Jurkat, Clone E6-1 (cell line): ENCODE results near the gene CDK5R1.

Experiments
- DNase-seq: peaks from one replicate; pipeline ENCODE4 v3.0.0-alpha.2; 2011; ENCODE audit warnings: low read depth, low spot score
- H3K4me3 ChIP-seq: 2 replicates; pipeline ENCODE4 v1.5.1; 2011; ENCODE audit warnings: mild to moderate bottlenecking, low read length, control low read depth, moderate library complexity

CDK5R1 gene

DNA sequence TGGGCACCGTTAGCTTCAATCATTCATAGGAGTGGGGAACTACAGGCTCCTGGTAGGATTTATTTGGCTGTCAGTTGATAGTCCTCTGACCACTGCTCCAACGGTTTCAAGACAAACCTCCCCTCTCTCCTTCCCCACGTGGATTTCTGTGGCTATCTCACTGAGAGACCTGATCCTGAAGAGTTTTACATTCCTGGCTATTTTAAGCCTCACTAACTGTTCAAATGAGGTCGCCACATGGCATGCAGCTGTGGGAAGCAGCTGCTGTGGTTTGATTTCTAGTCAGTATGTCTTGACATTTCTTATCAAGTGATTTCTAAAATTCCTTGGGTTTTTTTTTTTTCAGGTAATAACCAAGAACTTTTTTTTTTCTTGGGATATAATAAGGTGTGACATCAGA, 38.3 kb downstream of the CDK5R1 start:
- H3K4me3 ChIP-seq: no peak overlapping the region
- DNase-seq: no peak

DNA sequence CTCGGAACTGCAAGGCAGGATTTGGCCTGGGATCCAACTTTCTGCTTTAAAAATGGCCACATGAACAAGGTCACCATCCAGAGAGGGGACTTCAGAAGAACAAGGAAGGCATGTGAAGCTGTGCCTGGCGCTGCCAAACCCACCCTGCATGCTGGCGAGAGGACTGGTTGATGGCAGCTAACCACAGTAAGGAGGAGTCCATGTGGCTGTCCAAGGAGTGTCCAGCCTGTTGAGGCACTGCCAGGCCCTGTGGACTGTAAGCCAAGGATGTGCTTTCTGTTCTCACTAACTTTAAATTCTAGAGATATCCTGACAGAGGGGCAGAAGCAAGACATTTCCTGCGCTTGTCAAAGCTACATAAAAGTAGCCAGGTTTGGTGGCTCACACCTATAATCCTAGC, 40.4 kb downstream of the CDK5R1 start:
- DNase-seq: no peak
- H3K4me3 ChIP-seq: no peak overlapping the region

DNA sequence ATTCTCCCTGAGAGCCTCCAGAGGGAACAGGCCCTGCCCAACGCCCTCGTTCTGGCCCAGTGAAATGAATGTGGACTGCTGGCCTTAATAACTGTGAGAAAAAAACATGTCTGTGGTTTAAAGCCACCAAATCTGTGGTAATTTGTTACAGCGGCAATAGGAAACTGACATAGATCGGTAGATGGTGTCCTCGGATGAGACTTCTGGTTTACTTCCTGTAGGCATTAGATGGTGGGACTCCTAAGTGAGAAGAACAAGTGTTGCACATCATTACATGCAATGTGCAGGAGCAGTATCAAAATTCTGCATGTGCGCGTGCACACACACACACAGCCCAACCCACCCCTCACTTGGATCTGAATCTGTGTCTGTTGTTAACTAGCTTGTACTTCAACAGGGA, 42.0 kb downstream of the CDK5R1 start:
- DNase-seq: no peak

DNA sequence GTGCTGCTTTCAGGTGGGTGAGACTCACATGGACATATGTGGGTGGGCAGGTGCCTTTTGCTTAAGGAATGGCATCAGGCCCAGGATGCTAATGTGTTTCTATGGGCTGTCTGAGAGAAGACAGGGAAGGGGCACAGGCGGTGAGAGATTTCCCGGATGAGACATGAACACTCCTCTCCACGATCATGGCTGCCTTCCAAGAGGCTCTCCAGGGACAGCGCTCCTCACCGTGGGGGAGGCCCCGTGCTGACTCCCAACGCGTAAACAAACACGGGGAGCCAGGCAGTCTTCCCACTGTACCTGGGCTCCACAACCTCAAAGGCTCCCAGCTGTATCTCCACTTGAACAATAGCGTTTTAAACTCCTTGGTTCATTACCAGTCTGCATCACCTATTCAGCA, 42.8 kb downstream of the CDK5R1 start:
- DNase-seq: no peak
- H3K4me3 ChIP-seq: no peak overlapping the region

More for the DNA sequence above, 42.0 kb downstream of the CDK5R1 start:
- no peak overlapping the region for H3K4me3 ChIP-seq

DNA sequence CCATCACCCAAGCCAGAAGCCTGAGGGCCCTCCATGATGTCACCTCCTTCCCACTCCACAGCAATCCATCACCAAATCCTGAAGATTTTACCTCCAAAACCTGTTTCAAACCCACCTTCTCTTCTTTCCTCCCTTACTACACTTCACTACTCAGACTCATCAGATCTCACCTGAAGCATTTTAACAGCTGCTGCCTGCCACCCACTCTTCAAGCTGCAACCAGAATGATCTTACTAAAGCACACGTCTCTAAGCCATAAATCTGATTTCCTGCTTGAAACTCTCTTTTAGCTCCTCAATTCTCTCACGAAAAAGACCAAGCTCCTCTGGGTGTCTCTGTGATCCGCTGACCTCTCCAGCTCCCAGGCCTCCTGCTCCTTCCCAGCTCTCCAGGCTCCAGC, 46.5 kb downstream of the CDK5R1 start:
- DNase-seq: no peak
- H3K4me3 ChIP-seq: no peak overlapping the region

DNA sequence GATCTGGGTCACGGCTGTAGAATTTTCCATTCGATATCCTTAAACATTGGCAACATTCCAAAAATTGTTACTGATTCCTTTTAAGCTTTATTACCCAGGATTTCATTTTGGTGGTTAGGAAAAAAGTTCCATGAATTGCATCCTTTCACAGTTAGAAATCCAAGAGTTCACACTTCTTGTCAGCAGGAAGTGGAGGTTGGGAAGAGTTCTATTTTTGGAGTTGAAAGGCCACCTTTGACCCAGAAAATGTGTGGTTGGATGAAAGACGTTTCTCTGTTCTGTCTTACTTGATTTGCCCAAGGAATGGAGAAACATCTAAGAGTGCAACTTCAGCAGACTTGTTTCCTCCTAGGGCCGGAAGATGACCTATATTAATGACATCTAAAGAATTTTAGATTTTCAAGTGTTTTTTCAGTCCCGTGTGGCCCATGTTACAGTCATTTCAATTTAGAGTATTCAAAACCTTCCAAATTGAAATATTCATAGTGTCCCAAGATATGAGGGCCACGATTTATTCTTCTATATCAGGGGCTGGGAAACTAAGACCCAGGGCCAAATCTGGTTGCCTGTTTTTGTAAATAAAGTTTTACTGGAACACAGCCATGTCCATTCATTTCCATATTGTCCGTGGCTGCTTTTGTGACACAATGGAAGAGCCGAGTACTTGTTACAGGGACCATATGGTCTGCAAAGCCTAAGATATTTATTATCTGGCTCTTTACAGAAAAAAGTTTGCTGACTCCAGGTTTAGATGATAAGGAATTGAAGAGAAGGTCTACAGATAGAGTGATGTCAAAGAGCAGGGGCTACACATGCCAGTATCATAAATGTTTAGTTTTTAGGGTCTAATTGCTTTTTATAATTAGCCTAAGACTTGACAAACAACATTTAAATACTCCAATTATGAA, 50.2 kb downstream of the CDK5R1 start:
- DNase-seq: no peak
- no peak overlapping the region for H3K4me3 ChIP-seq
